NCI-H748 (cell line): ENCODE measurements around the gene CTF1.
A peak's percentile ranks its signal among the peaks of the same experiment; 100 is the strongest.

Experiments
- DNase-seq: peaks from one replicate; lab custom pipeline; 2025; ENCODE audit not compliant: unreplicated experiment; lab: John Stamatoyannopoulos, UW

Gene CTF1

DNA sequence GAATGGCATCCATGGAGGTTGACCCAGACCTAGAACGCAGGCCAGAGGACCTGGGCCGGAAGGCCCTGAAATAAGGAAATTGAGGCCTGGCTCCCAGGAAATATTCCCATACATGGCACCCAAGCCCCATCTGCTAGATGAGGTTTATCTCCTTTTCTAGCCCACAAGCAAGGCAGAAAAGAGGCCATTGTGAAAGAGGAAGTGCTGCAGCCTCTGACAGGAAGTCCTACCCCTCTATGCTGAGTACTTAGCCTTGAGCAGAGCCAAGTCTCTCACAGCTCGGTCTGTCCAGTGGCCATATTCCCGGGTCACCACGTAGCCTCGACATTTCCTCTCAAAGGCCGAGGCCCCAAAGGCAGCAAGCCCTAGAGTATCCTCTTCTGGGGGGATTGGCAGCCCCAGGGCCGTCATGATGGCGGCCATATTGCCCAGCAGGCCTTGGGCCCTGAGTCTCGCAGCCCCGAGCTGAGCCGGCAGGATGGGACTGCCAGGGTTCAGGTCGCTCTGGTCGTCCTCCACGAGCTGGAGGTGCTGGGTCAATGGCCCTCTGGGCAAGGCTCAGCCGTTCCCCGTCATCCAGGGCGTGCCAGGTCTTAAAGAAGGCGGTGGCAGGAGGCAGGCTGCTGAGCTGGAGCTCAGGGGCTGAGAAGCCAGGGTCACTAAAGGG, 7.8 kb downstream of the CTF1 start:
- DNase-seq = no peak

- DNase-seq = no peak
Observed at GRCh38 chr16:30907064-30907463, 10.7 kb downstream of the CTF1 start.

DNA sequence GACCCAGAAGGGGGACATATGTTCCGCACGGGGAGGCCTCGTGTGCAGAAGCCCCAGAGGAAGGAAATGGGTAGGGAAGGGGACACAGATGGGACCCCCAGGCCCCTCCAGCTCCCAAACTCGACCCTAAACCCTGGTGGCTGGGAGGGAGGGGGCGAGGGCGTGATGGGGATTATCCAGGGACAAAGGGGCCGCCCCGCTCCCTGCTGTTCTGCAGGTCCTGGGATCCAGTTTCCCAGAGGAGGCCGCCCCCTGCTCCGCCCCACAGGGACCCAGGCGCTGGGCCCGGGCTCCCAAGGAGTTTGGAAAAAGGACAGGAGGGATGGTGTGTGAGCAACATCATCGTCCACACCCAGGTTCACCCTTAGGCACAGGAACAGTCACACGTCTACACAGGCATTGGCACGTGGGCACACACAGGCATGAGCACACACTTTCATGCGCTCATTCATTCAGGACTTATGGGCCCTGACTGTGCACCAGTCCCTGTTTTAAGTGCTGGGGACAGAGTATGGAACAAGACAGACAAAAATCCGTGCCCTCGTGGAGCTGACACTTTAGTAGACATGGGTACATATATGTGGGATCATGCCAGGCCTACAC, 14.1 kb downstream of the CTF1 start:
- no peak for DNase-seq

- no peak for DNase-seq
Observed at GRCh38 chr16:30912794-30913412, 16.5 kb downstream of the CTF1 start.

DNA sequence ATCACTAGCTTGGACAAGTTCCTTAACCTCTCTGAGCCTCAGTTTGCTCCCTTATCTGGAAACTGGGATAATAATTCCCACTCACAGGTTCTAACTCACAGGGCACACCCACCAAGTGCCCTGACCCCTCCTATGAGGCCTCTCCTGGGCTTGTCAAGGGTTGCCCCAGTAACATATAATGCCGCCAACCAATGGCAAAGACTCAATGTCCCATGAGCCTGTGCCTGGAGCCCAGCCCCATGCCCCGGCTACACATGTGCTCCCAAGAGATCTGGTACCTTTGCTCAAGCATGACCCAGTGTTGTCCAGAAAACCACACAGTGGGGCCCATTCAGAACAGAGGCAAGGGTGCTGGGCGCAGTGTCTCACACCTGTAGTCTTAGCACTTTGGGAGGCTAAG, 18.4 kb downstream of the CTF1 start:
- no peak for DNase-seq

DNA sequence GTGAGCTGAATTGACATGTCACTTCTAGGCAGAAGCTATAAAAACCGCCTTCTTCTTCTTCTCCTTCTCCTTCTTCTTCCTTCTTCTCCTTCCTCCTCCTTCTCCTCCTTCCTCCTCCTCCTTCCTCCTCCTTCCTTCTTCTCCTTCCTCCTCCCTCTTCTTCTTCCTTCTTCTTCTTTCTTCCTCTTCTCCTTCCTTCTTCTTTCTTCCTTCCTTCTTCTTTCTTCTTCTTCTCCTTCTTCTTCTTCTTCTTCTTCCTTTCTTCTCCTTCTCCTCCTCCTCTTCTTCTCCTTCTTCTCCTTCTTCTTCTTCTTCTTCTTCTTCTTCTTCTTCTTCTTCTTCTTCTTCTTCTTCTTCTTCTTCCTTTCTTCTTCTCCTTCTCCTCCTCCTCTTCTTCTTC, 22.2 kb downstream of the CTF1 start:
- DNase-seq = no peak

DNA sequence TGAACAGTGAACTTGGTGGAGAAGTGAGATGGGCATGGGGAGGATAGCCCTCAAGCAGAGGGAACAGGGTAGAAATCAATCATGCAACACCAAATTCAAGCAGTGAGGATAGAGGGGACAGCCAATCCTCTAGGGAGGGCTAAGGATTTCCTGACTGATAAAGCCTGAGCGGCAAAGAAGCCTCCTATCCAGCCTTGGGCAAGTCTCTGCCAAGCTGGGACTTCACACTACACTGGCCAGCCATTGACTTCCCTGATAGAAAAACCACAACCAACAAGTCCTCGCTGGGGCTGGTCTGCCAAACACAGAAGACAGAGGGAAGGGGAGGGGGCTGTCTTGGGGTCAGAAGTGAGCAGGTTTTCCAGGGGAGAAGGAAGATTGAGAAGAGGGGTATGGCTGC, 24.5 kb downstream of the CTF1 start:
- no peak for DNase-seq

GRCh38 chr16:30921459-30921747, 25.0 kb downstream of the CTF1 start:
- DNase-seq = no peak

DNA sequence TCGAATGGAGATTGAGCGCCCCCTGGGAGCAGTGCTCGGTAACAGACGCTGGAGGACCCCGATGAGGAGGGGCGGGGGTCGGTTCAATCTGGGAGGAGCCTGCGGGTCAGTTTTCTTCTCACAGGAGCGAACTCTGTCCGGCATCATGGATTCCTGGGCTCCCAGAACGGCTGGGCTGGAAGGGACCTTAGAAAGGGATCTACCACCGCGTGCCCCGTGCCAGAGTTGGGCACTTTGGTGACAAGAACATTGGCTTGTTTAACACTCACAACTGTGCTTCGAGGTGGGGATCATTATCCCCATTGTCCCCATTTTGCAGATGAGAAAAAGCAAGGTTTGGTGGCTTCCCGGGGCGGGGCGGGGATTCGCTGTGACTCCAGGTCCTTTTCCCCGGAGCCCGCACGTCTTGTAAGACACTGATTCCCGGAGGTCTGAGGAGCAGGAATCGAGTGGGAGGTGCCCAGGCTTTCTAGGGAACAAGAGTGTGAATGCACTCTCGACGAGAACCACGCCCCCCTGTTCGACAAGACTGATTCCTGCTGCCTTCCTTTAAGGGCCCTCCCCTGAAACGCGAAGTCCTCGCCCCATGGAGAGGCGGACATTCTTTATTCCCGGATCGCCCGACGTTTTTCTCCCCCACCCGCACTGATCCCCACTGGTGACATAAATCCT, 25.5 kb downstream of the CTF1 start:
- peak; percentile 87 for DNase-seq

GRCh38 chr16:30922420-30922959, 26.1 kb downstream of the CTF1 start:
- peak; percentile 98 for DNase-seq

- DNase-seq = peak; percentile 98
Observed at GRCh38 chr16:30922960-30923535, 26.6 kb downstream of the CTF1 start.

GRCh38 chr16:30923554-30924075, 27.2 kb downstream of the CTF1 start, which contains the start of gene FBXL19:
Gene FBXL19 (plus strand): TSS chr16:30923572. CDS start chr16:30925755, 2,183 bp downstream.
- DNase-seq = peak; percentile 69

DNA sequence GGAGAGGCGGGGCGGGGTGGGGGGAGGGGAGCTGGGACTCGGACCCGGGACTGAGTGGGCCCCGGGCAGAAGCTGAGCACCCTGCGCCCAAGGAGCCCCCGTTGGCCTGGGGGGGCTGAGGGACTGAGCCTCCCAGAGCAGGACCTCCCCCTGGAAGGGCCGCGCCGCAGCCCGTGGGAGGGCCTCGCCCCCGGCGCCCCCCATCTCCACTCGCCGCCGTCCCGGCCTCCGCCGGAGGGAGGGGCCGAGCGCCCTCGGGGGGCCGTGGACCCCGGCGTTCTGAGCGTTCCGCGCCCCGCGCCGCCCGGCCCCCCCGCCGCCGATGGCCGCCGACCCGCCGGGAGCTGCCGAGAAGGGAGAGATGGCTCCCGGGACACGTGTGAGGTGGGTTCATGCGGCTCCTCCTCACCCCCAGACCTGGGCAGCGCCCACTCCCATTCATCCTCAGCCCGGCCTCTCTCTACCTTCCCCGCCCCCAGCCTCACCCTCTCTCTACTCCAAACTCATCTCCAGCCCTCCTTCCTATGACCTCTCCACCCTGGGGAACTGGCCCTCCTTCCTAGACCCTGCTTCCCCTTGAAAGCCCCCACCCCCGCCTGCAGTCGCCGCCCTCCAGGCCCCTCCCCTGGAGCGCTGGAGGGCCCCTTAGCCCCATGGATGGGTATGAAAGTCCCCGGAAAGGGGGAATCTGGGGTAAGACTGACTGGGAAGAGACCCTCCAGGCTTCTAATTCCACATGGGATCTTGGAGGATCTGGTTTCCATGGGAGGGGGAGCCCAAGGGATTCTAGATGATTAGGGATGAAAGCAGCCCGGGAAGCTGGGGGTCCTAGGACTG, 27.9 kb downstream of the CTF1 start:
- no peak for DNase-seq

DNA sequence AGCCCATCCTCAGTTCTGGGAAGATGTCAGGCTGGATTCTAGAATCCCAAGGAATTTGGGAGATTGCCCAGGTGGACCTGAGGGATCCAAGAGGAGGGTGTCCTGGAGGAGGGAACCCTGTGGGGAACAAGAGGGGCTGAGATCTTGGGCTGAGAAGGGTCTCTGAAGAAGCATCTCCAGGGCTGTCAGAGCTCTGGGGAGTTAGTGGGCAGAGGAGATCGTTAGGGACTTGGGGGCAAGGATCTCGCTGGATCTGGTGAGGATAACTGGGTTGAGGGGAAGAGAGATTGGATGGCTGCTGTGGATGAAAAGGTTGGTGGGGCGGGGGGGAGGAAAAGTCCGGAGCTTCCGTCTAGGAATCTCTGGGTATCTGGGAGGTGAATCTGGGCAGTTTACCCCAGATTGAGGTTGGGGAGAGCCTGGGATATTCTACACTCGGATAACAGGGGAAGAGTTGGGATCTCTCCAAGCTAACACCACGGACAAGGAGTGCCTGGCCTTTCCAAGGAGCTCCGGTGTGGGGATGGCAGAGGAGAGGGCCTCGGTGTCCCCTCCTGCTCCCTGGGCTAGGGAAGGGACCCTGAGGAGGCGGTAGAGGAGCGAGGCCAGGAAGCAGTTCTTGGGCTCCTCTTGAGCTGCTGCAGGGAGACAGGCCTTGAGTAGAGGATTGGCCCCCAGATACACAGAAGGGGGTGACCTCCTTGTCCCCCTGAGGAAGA, 28.7 kb downstream of the CTF1 start:
- DNase-seq = no peak

DNA sequence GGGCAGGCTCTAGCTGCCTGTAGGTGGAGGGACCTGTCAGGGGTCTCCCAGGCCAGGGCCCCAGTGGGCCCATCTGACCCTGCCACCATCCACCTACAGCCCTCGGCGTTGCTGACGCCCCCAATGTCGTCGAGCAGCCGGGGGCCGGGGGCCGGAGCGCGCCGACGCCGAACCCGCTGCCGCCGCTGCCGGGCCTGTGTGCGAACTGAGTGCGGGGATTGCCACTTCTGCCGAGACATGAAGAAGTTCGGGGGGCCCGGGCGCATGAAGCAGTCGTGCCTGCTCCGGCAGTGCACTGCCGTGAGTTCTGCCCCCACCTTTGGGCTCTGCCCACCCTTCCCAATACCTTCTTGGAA, 29.2 kb downstream of the CTF1 start:
- DNase-seq = no peak

DNA sequence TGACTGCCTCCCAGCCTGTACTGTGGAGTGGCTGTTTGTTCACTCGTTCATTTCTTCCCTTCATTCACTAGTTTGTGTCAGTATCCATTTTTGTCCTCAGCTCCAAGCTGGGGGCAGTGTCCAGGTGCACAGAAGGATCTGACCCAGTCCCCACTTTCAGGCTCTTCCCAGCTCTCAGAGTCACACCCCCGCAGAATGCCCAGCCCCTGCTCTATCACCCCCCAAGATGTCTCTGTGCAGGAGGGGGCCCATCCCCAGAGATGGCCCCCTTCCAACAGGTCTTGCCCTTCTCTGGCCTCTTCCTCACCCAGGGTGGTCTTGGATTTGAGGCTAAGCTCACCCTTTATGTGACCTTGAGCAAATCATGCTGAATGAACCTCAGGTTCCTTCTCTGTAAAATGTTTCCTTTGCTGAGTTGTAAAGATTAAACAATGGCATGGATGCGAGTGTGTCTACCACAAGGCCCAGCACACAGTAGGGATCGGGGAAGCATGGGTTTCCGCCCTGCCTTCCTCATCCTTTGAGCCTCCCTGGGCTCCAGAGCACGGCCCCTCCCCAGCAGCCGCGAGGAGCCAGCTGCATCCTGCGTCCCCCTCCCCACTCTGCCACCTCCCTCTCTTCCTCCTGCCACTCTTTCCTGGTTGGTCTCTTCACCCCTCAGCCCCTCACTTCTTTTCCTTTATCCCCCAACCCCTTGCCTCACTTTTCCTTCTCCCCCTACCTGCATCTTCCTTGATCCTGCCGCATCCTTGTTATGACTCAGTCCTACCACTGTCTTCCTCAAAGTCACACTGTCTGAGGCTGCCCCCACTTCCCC, 29.8 kb downstream of the CTF1 start:
- no peak for DNase-seq

GRCh38 chr16:30926937-30927788, 30.7 kb downstream of the CTF1 start:
- no peak for DNase-seq

DNA sequence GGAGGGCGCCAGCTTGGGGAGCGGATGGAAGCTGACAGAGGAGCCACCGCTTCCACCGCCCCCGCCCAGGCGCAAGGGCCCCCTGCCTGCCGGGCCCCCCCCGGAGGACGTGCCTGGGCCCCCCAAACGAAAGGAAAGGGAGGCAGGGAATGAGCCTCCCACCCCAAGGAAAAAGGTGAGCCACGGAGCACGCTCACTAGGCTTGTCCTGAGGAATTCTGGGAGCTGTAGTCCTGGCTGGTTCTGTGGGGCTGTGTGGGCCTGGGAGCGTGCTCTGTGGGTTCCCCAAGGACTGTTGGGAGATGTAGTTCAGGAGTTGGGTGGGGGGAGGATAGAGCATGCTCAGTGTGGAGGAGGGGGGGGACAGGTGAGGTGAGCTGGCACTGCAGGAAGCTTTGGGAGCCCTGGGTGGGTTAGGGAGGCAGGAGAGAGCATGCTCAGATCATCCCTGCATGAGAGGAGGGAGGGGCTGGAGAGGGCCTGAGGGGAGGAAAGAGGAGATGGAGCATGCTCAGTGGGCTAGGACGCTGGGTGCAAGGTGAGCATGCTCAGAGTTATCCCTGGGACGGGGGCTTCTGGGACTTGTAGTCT, 31.5 kb downstream of the CTF1 start:
- peak; percentile 72 for DNase-seq
